Peyer's patch (tissue), 4 donors: ENCODE results near the gene NDUFV1. TPM values are rescaled to one million over a fixed set of nuclear protein-coding genes. Genes with fewer than 3 reads are reported as not detected.
A peak's percentile ranks its signal among the peaks of the same experiment; 100 is the strongest.

Experiments
- DNase-seq, 3 donors: peaks; one replicate each; pipeline ENCODE4 v3.0.0-alpha.2; 2017 to 2019
- H3K27ac ChIP-seq, 4 donors: fragments of 200-600 bp; sonication (generic); one replicate each; pipeline ENCODE4 v1.5.1; 2016 to 2019
- H3K27me3 ChIP-seq, 2 donors: fragments of 200-600 bp; sonication (generic); one replicate each; pipeline ENCODE4 v1.5.1; 2019
- H3K36me3 ChIP-seq, 3 donors: fragments of 200-600 bp; sonication (generic); one replicate each; pipeline ENCODE4 v1.5.1; 2016 to 2019
- H3K4me1 ChIP-seq, 4 donors: fragments of 200-600 bp; sonication (generic); one replicate each; pipeline ENCODE4 v1.5.1; 2016 to 2019
- H3K4me3 ChIP-seq, 4 donors: fragments of 200-600 bp; sonication (generic); 1 replicate in 3 of 4; 2 replicates in 1 of 4; pipeline ENCODE4 v1.5.1; 2016 to 2019; ENCODE audit warnings: mild to moderate bottlenecking in 1 of 4
- H3K9me3 ChIP-seq, 4 donors: fragments of 200-600 bp; sonication (generic); one replicate each; pipeline ENCODE4 v1.5.1; 2016 to 2019; ENCODE audit warnings: mild to moderate bottlenecking in 1 of 4
- POLR2A ChIP-seq, 2 donors: fragments of 450-650 bp; IDR thresholded peaks; one replicate each; pipeline ENCODE4 v1.5.1; 2017; ENCODE audit warnings: antibody characterized with exemption in 2 of 2, mild to moderate bottlenecking in 2 of 2, moderate library complexity in 2 of 2
- total RNA-seq, 4 donors: library from RNA; depleted of rRNA; stranded (reverse); fragments of >200 nt; gene quantifications; one replicate each; pipeline ENCODE4 v1.1.0, GENCODE V29; 2016
- TF ChIP-seq, protein P1 (sequence below), 6 experiments: fragments of 450-650 bp in 4 of 6; fragments of 200-600 bp in 2 of 6; sonication (generic) in 1 of 6; IDR thresholded peaks; one replicate each; pipeline ENCODE4 v1.5.1; 2017 to 2019; ENCODE audit warnings: antibody characterized with exemption in 6 of 6, mild to moderate bottlenecking in 3 of 6, moderate library complexity in 1 of 6

NDUFV1 gene
- total RNA-seq, 4 donors from 2014 or later = 297 to 532 (median 329) TPM

DNA sequence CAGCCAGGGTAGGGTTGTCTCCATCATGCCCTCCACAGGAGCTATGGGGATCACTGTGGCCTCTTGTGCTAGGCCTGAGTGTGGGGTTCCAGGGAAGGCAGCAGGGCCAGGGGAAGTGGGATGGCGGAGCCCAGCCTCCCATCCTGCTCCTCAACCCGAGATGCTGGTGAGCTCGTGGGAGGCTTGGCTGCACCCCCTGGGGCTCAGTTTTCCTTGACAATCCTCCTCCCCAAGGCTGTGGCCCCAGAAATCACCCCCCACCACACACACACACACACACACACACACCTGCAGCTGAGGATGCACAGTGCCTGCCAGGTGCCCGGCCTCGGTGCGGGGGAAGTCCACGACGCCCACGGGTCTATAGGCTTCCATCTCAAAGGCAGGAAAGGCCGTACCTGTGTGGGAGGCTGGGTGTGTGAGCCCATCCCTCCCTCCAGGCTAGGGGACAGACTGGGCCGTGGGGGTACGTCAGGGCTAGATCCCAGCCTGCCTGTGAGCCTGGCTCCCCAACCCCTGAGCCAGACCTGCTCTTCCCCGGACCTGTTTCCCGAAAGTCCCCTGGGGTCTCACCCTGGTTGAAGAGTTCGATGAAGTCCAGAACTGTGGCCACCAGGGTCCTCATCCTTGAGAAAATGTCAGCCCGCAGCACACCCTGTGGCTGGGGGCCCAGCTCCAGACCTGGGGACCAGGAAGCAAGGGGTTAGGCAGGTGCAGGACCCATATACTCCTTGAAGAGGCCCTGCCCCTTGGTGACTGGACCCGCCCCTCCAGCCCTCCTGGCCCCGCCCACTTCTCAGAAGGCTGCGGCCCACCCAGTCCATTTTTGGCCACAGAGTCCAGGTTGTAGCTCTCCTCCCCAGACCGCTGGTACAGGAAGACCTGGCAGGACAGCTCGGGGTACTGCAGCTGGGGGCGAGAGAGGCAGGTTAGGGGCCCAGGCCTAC is 38.0 kb downstream of the NDUFV1 start:
- DNase-seq = no peak
- no peaks in the 10 kb centered on the region for H3K9me3 ChIP-seq
- H3K27me3 ChIP-seq = no peaks in the 10 kb centered on the region
- peaks cover 0 to 42% (median 36%) of the 10 kb centered on the region in 4 donors for H3K4me1 ChIP-seq
- no peak overlapping the region for H3K4me3 ChIP-seq
- H3K27ac ChIP-seq = no peak overlapping the region
- H3K36me3 ChIP-seq = no peaks in the 10 kb centered on the region
- TF ChIP-seq, protein P1, sequence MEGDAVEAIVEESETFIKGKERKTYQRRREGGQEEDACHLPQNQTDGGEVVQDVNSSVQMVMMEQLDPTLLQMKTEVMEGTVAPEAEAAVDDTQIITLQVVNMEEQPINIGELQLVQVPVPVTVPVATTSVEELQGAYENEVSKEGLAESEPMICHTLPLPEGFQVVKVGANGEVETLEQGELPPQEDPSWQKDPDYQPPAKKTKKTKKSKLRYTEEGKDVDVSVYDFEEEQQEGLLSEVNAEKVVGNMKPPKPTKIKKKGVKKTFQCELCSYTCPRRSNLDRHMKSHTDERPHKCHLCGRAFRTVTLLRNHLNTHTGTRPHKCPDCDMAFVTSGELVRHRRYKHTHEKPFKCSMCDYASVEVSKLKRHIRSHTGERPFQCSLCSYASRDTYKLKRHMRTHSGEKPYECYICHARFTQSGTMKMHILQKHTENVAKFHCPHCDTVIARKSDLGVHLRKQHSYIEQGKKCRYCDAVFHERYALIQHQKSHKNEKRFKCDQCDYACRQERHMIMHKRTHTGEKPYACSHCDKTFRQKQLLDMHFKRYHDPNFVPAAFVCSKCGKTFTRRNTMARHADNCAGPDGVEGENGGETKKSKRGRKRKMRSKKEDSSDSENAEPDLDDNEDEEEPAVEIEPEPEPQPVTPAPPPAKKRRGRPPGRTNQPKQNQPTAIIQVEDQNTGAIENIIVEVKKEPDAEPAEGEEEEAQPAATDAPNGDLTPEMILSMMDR (IDR thresholded peaks at IDR 0.05) = no peak
- no peak for TF ChIP-seq POLR2A (IDR thresholded peaks at IDR 0.05)

DNA sequence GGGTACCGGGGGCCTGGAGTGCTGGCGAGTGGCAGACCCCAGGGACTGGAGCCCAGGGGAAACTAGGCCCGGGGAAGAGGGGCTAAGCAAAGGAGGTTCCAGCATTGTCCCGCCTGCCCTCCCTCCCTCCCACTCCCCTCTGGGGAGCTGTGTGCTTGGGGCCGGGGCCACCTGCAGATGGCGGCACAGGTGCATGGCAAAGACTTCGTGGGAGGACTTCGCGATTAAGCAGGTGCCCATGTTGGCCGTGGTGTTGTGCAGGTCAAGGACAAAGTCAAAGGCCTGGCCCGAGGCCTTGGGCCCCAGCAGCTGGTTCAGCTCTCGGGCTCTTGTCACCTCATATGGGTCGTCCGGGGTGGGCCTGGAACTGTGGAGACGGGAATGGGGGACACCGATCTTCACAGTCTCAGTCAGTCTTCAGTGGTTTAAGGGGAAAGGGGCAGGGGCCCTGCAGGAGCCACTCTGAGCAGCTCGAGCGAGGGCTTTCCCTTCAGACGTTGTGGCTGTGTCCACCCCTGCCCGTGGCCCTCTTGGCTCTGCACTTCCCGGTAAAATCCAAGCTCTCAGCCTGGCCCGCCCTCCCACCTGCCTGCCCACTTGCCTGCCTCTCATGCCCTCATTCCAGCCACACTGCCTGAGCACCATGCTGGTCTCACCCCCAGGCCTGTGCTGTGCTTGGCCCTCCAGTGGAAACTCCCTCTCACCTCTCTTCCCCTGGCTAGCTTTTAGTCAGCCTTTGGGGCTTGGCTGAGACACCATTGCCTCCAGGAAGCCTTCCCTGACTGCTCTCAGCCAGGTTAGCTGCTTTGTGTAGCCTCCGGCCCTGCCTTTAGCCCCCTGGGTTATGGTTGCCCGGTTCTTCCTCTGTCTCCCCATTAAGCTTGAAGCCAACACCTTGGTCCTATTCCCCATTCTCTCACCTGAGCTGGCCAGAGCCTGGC is 39.1 kb downstream of the NDUFV1 start:
- H3K9me3 ChIP-seq = no peaks in the 10 kb centered on the region
- DNase-seq = no peak
- peak overlapping the region in 1 of 4 donors; percentile 33 for H3K4me3 ChIP-seq
- H3K4me1 ChIP-seq = peaks cover 0 to 49% (median 39%) of the 10 kb centered on the region in 4 donors
- H3K27ac ChIP-seq = peak overlapping the region; percentile 9 to 67 (median 54)
- no peaks in the 10 kb centered on the region for H3K27me3 ChIP-seq
- no peak for TF ChIP-seq POLR2A (IDR thresholded peaks at IDR 0.05)
- TF ChIP-seq, protein P1 (IDR thresholded peaks at IDR 0.05) = no peak
- H3K36me3 ChIP-seq = no peaks in the 10 kb centered on the region

- H3K27ac ChIP-seq = peak overlapping the region; percentile 38 to 67 (median 54)
- H3K9me3 ChIP-seq = no peaks in the 10 kb centered on the region
- H3K27me3 ChIP-seq = no peaks in the 10 kb centered on the region
- DNase-seq = peak; percentile 82 to 92 (median 86)
- TF ChIP-seq POLR2A (IDR thresholded peaks at IDR 0.05) = no peak
- TF ChIP-seq, protein P1 (IDR thresholded peaks at IDR 0.05) = peak in 5 of 6 experiments; percentile 12 to 31 (median 27)
- no peaks in the 10 kb centered on the region for H3K36me3 ChIP-seq
- H3K4me1 ChIP-seq = peaks cover 0 to 55% (median 39%) of the 10 kb centered on the region in 4 donors
- H3K4me3 ChIP-seq = peak overlapping the region in 1 of 4 donors; percentile 33
Measured at GRCh38 chr11:67646535-67647336, 40.0 kb downstream of the NDUFV1 start.

DNA sequence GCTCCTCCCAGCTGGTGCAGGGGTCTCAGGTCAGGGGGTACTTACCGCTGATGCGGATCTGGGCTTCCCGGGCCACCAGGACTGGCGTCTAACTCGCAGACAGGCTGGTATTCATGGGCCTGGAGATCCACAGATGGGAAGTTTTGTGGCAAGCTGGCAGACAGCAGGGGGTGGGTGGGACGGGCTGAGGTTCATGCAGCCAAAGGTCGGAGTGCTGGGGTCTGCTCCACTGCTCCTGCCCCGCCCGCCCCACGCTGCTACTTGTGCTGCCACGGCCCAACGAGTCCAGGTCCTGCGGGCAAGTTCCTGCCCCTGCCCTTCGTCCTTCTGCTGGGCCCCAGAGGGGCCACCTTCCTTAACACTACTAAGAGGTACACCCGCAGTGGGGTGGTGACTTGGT is 40.7 kb downstream of the NDUFV1 start:
- no peak for TF ChIP-seq POLR2A (IDR thresholded peaks at IDR 0.05)
- TF ChIP-seq, protein P1 (IDR thresholded peaks at IDR 0.05) = no peak
- peaks cover 0 to 60% (median 39%) of the 10 kb centered on the region in 4 donors for H3K4me1 ChIP-seq
- no peaks in the 10 kb centered on the region for H3K27me3 ChIP-seq

More for the DNA sequence above, 40.7 kb downstream of the NDUFV1 start:
- peak overlapping the region; percentile 38 to 67 (median 54) for H3K27ac ChIP-seq
- H3K4me3 ChIP-seq = peak overlapping the region in 1 of 4 donors; percentile 33
- H3K36me3 ChIP-seq = no peaks in the 10 kb centered on the region
- DNase-seq = peak in 2 of 3 donors; percentile 66 to 79
- H3K9me3 ChIP-seq = no peaks in the 10 kb centered on the region
